ENCODE measurements around the gene PIGQ.

Gene PIGQ

DNA sequence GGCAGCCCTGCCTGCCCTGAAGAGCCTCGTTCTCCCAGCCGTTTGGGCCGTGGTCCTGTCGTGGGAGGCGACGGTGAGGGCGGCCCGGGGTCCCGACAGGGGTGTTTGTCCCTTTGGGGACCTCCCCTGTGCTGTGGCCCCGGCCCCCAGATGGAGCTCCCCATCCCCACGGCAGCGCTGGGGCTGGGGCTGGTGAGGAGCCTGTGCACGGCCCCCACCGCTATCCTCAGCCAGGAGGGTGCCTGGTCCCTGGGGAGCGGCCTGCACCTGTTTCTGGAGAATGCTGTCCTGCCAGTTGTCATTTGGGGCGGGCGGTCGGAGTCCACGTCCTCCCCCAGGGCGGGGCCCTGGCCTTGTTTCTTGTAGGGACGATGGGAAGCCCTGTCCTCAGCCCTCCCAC is 35.6 kb upstream of the PIGQ start:
- DNase-seq (ENCODE audit: low read depth in 2 of 2): no peak

DNA sequence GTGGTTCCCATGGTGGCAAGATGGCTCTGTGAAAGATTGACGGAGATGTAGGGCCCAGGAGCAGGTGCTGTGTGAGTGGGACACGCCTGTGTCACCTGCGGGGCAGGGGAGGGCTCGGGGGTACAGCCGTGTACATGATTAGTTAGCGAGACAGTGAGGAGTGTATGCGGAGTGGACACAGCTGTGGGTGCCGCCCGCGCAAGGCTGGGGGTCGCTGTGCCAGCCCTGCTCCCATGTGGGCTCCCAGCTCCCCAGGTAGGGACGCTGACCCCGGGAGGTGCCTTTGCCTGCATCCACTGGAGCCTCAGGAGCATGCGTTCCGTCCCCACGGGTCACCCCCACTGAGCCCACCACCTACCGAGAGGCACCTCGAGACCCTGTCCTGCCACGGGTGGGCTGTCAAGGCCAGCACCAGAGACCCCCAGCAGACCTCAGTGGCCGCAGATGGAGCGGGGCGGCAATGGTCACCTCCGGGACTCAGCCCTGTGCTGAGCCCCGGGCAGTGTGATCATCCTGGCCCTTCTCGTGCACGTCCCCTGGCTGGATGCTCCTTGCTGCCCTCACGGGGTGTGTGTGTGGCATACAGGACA is 34.8 kb upstream of the PIGQ start:
- DNase-seq (ENCODE audit: low read depth in 2 of 2): no peak

DNA sequence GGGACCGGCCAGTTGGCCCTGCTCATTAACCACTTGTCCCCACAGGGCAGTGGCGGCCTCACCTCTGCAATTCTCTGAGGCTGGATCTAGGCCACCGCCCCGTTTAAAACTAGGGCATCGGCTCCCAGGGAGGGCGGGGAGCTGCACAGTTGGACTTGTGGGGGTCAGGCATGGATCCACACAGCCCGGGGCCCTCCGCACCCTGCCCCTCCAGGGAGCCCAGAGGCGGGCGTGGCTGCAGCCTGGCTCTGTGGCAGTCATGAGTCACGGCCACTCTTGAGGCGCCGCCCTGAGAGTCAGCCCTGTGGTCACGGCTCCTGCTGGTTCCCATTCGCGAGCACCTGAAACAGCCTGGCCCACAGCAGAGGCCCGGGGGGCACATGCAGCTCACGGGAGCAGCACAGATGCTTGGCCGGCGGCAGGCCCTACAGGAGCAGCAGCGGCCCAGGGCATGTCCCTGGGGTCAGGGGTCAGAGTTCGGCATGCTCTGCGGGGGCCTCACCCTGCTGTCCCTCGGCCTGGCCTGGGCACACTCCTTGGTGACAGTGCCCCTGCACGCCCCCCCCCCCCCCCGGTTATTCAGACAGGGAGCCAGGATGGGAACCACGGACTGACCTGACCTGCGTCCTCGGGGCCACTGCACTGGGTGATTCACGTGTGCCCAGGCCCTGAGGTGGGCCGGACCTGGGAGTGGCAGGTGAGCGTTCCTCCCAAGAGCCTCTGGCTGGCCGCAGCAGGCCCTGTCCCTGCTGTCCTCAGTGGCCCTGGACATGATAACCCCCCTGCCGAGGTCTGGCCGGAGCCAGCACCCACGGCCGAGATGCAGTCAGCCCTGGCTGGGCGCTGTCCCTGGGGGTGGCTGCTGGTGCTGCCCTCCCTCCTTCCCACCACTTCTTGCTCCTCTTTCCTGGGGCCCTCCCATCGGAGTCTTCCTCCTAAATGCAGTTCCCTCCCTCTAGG is 34.0 kb upstream of the PIGQ start:
- no peak for DNase-seq (ENCODE audit: low read depth in 2 of 2)

DNA sequence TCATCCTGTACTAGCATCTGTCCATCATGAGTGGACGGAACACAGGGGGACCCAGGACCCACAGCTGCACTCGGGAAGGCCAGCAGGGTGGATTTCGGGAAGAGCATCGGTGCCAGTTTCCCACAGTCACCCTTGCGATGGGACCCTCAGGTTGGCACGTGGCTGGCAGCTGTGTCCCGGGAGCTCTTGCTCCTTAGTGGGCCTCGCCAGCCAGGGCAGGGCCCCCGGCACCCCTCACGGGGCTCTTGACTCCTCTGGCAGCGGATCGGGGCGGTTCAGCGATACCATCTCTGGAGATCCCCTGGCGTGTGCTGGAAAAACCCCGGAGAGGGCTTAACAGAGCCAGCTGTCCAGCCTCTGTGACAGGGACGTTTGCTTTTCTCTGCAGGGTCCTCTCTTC is 33.0 kb upstream of the PIGQ start:
- no peak for DNase-seq (ENCODE audit: low read depth in 2 of 2)

DNA sequence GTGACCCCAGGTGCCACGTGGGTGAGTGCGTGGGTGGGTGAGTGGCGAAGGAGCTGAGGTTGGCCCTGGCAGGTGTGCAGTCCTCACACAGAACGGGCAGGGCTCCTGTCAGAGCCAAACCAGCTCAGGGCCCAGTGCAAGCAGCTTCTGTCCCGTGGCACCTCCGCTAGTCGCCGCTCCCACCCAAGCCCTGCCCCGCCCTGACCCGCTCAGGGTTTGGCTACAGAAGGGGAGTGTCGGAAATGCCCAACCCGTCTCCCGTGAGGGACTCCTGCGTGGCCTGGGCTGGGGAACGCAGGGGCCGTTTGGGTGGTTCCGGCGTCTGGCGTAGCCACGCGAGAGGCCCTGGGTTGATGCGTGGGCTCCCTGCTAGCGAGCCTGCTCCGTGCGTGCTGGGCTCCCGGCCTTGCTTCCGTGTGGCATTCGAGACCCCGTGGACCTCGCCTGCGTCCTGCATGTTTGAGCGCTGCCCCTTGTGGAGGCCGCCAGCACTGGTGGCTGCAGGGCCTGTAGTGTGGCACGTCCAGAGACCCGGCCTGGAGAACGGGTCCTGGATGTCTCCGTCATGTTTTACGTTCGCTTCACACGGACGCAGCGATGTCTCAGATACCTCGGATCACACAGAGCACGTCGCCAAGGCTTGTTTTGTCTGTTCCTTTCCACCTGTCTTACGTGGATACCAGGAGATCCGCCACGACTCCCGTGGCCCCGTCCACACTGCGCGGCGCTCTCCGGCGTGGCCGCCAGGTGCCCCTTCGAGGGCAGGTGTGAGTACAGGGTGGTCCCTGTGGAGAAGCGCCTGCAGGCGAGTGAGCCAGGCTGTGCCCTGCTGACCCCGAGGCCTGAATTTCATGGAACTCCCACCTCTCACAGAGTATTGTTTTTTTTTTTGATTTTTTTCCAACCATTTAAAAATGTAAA is 32.1 kb upstream of the PIGQ start:
- no peak for DNase-seq (ENCODE audit: low read depth in 2 of 2)

DNA sequence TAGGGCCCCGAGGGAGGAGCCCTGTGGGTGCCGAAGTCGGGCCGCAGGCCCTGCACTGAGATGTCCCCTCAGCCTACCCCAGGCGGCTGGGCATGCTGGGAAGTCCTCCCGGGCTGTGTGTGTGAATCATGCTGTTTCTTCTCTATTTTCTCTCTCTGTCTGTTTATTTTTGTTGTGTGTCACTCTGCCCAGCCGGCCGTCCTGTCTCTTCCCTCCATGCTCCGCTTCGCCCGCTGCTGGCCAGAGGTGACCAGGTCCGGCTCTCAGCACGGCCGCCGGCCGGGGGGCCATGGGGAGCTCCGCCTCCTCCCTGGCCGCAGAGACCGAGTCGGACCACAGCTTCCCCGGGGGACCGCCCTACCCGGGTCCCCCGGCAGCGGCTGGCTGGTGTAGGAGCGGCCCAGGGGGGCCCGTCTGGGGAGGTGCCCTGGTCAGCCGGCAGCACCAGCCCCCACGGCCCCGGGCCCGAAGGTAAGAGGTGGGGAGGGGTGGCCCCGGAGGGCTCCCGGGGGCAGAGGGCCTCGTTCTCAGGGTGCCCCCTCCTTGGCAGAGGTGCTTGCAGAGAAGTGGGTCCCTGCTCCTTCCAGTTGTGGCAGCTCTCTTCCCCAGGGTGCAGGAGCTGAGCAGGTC is 29.8 kb upstream of the PIGQ start:
- no peak for DNase-seq (ENCODE audit: low read depth in 2 of 2)

DNA sequence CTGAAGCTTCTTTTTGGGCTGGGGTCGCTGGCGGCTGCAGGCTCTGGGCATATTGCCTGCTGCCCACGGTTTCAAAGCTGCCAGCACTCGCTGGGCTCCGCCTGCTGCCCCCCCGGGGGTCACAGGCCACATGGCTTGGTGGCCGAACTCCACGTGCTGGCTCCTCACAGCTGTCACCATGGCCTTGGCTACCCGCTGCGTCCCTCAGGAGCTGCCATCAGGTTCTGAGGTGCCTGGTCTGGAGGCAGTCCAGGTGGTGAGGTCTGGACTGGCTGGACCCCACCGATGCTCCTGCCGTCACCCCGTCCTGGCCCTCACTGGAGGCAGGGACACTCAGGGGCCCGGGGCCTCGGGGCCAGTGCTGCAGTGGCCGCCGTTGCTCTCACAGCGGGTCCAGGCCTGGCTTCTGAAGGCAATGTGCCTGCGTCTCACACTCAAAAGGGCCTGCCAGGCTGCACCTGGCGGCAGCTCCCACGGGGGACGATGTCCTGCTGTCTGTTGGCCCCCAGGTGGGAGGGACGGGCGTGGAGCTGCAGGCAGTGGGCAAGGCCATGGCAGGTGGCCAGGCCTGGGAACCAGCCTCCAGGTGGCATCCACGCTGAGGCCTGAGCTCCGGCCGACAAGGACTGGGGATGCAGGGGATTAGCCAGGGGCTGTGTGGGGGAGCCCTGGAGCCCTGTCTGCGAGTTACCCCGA is 29.0 kb upstream of the PIGQ start:
- DNase-seq (ENCODE audit: low read depth in 2 of 2): no peak

GRCh38 chr16:543301-544164 is 26.2 kb upstream of the PIGQ start:
- DNase-seq (ENCODE audit: low read depth in 2 of 2): no peak

DNA sequence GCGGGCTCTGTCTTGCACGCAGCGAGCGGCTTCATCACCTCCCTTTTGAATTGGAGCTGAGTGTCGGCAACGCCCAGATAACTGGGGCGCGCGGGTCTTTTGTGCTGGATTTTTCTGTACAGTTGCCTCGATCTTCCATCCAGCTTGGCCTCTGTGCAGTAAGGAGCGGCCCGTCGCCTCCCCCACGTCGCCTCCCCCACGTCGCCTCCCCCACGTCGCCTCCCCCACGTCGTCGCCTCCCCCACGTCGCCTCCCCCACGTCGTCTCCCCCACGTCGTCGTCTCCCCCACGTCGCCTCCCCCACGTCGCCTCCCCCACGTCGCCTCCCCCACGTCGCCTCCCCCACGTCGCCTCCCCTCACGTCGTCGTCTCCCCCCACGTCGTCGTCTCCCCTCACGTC is 25.3 kb upstream of the PIGQ start:
- no peak for DNase-seq (ENCODE audit: low read depth in 2 of 2)

GRCh38 chr16:546909-547770 is 22.6 kb upstream of the PIGQ start:
- peak in 1 of 2 donors; percentile 51 for DNase-seq (ENCODE audit: low read depth in 2 of 2)

DNA sequence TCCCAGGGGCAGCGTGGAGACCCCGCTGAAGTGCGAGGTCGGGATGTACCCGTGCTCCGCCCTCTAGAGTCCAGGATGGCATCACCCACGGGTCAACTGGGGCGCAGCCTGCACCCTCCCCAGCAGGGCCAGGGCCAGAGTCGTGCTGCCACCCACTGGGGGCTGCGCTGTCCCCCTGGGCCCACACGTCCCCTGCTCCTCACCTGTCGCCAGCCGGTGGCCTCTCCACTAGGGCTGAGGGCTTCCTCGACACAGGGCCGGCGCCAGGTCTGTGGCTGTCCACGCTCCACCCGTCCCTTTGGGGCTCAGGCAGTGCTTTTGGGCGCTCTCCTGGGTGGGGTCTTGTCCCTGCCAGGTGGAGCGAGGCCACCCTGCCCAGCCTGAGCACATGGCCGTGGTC is 21.2 kb upstream of the PIGQ start:
- no peak for DNase-seq (ENCODE audit: low read depth in 2 of 2)

GRCh38 chr16:549544-550263 is 20.1 kb upstream of the PIGQ start:
- no peak for DNase-seq (ENCODE audit: low read depth in 2 of 2)

GRCh38 chr16:551210-551609 is 18.6 kb upstream of the PIGQ start:
- no peak for DNase-seq (ENCODE audit: low read depth in 2 of 2)

- DNase-seq (ENCODE audit: low read depth in 2 of 2): no peak
These were observed 17.6 kb upstream of the PIGQ start for GRCh38 chr16:552171-552570.

DNA sequence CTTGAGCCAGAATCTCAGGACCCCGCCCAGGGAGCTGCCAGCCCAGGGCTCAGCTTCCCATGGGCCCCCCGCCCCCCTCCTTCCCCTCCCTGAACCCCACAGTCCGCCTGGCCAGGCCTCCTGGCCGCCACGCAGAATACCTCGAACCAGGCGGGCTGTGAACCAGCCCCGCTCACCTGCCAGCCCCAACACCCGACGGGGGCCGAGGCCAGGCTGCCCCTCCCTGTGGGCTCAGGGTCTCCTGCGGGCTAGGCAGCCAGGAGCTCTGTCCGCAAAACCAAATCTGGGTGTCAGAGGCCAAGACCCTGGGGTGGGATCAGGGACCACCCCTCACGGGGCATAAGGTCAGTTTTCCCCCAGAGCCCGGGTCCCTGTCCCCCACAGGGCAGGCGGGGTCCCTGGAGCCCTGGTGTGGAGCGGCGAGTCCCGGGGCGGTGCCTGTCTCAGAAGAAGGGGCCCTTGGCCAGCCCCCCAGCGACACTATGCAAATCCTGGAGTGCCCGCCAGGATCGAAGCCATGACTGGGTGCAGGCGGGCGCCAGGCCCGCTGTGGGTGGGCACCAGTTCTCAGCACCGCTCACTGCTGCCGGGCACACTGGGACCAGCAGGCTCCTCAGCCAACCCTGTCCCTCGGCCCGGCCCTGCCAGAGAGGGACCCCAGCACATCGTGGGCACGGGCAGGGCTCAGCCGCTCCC is 16.0 kb upstream of the PIGQ start:
- DNase-seq (ENCODE audit: low read depth in 2 of 2): no peak

DNA sequence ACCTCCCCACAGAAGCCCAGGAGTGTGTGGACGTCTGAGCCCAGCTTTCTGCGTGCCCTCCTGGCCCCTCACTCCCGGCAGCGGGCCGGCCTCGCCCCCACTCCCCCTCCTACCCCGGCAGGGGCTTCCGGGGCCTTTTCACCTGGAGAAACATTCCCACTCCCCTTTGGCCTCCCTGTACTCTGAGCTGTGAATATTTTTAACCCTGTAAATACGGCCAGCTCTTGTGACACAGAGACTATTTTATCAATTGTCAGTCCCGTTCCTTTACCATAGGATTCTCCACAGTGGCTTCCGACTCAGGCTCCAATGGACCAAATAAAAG is 15.5 kb upstream of the PIGQ start:
- DNase-seq (ENCODE audit: low read depth in 2 of 2): no peak

DNA sequence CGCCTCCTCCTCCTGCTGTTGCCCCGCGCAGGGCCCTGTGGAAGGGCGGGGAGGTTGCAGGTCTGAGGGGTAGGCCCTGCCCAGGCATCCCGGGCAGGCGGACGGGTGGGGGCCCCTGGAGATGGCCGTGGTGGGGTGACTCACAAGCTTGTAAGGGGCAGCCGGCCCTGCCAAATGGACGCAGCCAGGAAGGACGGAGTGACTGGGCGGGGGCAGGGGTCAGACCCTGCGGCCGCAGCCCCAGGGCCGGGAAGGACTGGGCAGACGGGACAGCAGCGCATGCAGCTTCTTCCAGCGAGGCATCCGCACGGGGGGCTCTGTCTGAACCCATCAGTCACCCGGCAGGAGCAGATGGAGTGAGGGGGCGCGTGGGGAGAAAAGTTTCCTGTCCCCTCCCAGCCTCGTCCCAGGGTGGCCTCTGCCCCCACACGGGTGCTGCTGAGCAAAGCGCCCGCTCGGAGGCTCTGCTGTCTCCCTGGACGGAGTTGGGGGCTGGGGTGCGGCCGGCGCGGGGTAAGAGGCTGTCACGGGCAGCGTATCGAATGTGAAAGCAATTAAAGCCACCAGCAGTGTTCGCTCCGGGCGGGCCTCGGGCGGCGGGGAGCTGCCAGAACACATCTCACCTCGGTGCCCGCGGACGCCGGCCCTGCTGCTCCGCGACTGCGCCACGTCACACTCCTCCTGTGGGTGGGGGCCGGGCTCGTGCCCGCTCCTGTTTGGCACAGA is 15.0 kb upstream of the PIGQ start:
- no peak for DNase-seq (ENCODE audit: low read depth in 2 of 2)
